ENCODE measurements around the gene SUSD2. TPM values are rescaled to one million over a fixed set of nuclear protein-coding genes. Genes with fewer than 3 reads are reported as not detected.
A peak's percentile ranks its signal among the peaks of the same experiment; 100 is the strongest.
"Not testable (repeated sequence)": the region's sequence is repeated elsewhere in the genome, so short reads cannot be mapped to it uniquely, and the experiment has no call there.

SUSD2 gene
- total RNA-seq, 2 donors from 2014 or later: 0.55 to 0.60 TPM

GRCh38 chr22:24209016-24209415 is 27.7 kb downstream of the SUSD2 start:
- peaks cover 0 to 1% of the 10 kb centered on the region in 2 donors for H3K9me3 Mint-ChIP-seq
- H3K27ac Mint-ChIP-seq: no peak overlapping the region
- DNase-seq: no peak
- no peaks in the 10 kb centered on the region for H3K36me3 Mint-ChIP-seq (ENCODE audit: insufficient read depth in 2 of 2)
- peaks cover 11% of the 10 kb centered on the region for H3K4me1 Mint-ChIP-seq (ENCODE audit: low read depth)
- no peak for ATAC-seq (replicated peaks in 1 of 2)
- H3K4me3 Mint-ChIP-seq: no peak overlapping the region
- no peaks in the 10 kb centered on the region for H3K27me3 Mint-ChIP-seq (ENCODE audit: low read depth)

GRCh38 chr22:24209687-24210086 is 28.4 kb downstream of the SUSD2 start:
- ATAC-seq (replicated peaks in 1 of 2) (no peak), DNase-seq (no peak)
- H3K4me3 Mint-ChIP-seq: no peak overlapping the region
- no peak overlapping the region for H3K27ac Mint-ChIP-seq
- no peaks in the 10 kb centered on the region for H3K36me3 Mint-ChIP-seq (ENCODE audit: insufficient read depth in 2 of 2)
- no peaks in the 10 kb centered on the region for H3K27me3 Mint-ChIP-seq (ENCODE audit: low read depth)
- no peaks in the 10 kb centered on the region for H3K9me3 Mint-ChIP-seq
- H3K4me1 Mint-ChIP-seq (ENCODE audit: low read depth): peaks cover 11% of the 10 kb centered on the region

- not testable (repeated sequence) for H3K27me3 Mint-ChIP-seq (ENCODE audit: low read depth); H3K4me3 Mint-ChIP-seq; H3K9me3 Mint-ChIP-seq; DNase-seq; ATAC-seq (replicated peaks in 1 of 2); H3K36me3 Mint-ChIP-seq (ENCODE audit: insufficient read depth in 2 of 2); H3K27ac Mint-ChIP-seq
- peaks cover 11% of the 10 kb centered on the region for H3K4me1 Mint-ChIP-seq (ENCODE audit: low read depth)
These were observed 29.1 kb downstream of the SUSD2 start for GRCh38 chr22:24210409-24210808.

GRCh38 chr22:24211716-24212115 is 30.4 kb downstream of the SUSD2 start:
- not testable (repeated sequence) for H3K27me3 Mint-ChIP-seq (ENCODE audit: low read depth); H3K27ac Mint-ChIP-seq; ATAC-seq (replicated peaks in 1 of 2); H3K36me3 Mint-ChIP-seq (ENCODE audit: insufficient read depth in 2 of 2); H3K4me3 Mint-ChIP-seq; DNase-seq; H3K9me3 Mint-ChIP-seq
- peaks cover 11% of the 10 kb centered on the region for H3K4me1 Mint-ChIP-seq (ENCODE audit: low read depth)

GRCh38 chr22:24213111-24213510 is 31.8 kb downstream of the SUSD2 start:
- H3K27ac Mint-ChIP-seq; H3K9me3 Mint-ChIP-seq; DNase-seq; H3K4me1 Mint-ChIP-seq (ENCODE audit: low read depth); H3K27me3 Mint-ChIP-seq (ENCODE audit: low read depth); ATAC-seq (replicated peaks in 1 of 2); H3K36me3 Mint-ChIP-seq (ENCODE audit: insufficient read depth in 2 of 2); H3K4me3 Mint-ChIP-seq: not testable (repeated sequence)

- no peaks in the 10 kb centered on the region for H3K9me3 Mint-ChIP-seq
- ATAC-seq (replicated peaks in 1 of 2): no peak
- DNase-seq: no peak
- H3K27me3 Mint-ChIP-seq (ENCODE audit: low read depth): no peaks in the 10 kb centered on the region
- H3K27ac Mint-ChIP-seq: no peak overlapping the region
- no peak overlapping the region for H3K4me3 Mint-ChIP-seq
- H3K36me3 Mint-ChIP-seq (ENCODE audit: insufficient read depth in 2 of 2): no peaks in the 10 kb centered on the region
- no peaks in the 10 kb centered on the region for H3K4me1 Mint-ChIP-seq (ENCODE audit: low read depth)
These were observed 33.4 kb downstream of the SUSD2 start for GRCh38 chr22:24214467-24215285.

GRCh38 chr22:24216541-24217209 is 35.4 kb downstream of the SUSD2 start:
- no peaks in the 10 kb centered on the region for H3K9me3 Mint-ChIP-seq
- H3K4me1 Mint-ChIP-seq (ENCODE audit: low read depth): no peaks in the 10 kb centered on the region
- ATAC-seq (replicated peaks in 1 of 2): peak; percentile 71
- no peak overlapping the region for H3K4me3 Mint-ChIP-seq
- H3K27ac Mint-ChIP-seq: no peak overlapping the region
- DNase-seq: peak; percentile 10 to 18
- H3K36me3 Mint-ChIP-seq (ENCODE audit: insufficient read depth in 2 of 2): no peaks in the 10 kb centered on the region
- no peaks in the 10 kb centered on the region for H3K27me3 Mint-ChIP-seq (ENCODE audit: low read depth)

GRCh38 chr22:24217384-24217783 is 36.1 kb downstream of the SUSD2 start:
- Mint-ChIP-seq H3K27ac (no peak overlapping the region), H3K36me3 (ENCODE audit: insufficient read depth in 2 of 2) (no peaks in the 10 kb centered on the region), H3K9me3 (no peaks in the 10 kb centered on the region), H3K4me3 (no peak overlapping the region), H3K4me1 (ENCODE audit: low read depth) (no peaks in the 10 kb centered on the region), H3K27me3 (ENCODE audit: low read depth) (no peaks in the 10 kb centered on the region)
- DNase-seq (no peak), ATAC-seq (replicated peaks in 1 of 2) (no peak)

GRCh38 chr22:24219750-24220149 is 38.5 kb downstream of the SUSD2 start:
- Mint-ChIP-seq H3K4me3 (no peak overlapping the region), H3K9me3 (peaks cover 0 to 1% of the 10 kb centered on the region in 2 donors), H3K27me3 (ENCODE audit: low read depth) (no peaks in the 10 kb centered on the region), H3K4me1 (ENCODE audit: low read depth) (no peaks in the 10 kb centered on the region), H3K27ac (no peak overlapping the region), H3K36me3 (ENCODE audit: insufficient read depth in 2 of 2) (no peaks in the 10 kb centered on the region)
- ATAC-seq (replicated peaks in 1 of 2): no peak
- no peak for DNase-seq

GRCh38 chr22:24224468-24224867 is 43.2 kb downstream of the SUSD2 start:
- ATAC-seq (replicated peaks in 1 of 2) (no peak), DNase-seq (no peak)
- Mint-ChIP-seq H3K4me1 (ENCODE audit: low read depth) (no peaks in the 10 kb centered on the region), H3K9me3 (peaks cover 0 to 1% of the 10 kb centered on the region in 2 donors), H3K27me3 (ENCODE audit: low read depth) (no peaks in the 10 kb centered on the region), H3K4me3 (no peak overlapping the region), H3K36me3 (ENCODE audit: insufficient read depth in 2 of 2) (no peaks in the 10 kb centered on the region), H3K27ac (no peak overlapping the region)

- DNase-seq: no peak
- peaks cover 0 to 1% of the 10 kb centered on the region in 2 donors for H3K9me3 Mint-ChIP-seq
- ATAC-seq (replicated peaks in 1 of 2): no peak
- no peaks in the 10 kb centered on the region for H3K4me1 Mint-ChIP-seq (ENCODE audit: low read depth)
- H3K4me3 Mint-ChIP-seq: no peak overlapping the region
- no peak overlapping the region for H3K27ac Mint-ChIP-seq
- no peaks in the 10 kb centered on the region for H3K36me3 Mint-ChIP-seq (ENCODE audit: insufficient read depth in 2 of 2)
- H3K27me3 Mint-ChIP-seq (ENCODE audit: low read depth): no peaks in the 10 kb centered on the region
These were observed 43.8 kb downstream of the SUSD2 start for GRCh38 chr22:24225044-24225601.

- DNase-seq: no peak
- ATAC-seq (replicated peaks in 1 of 2): no peak
- H3K4me3 Mint-ChIP-seq: no peak overlapping the region
- H3K36me3 Mint-ChIP-seq (ENCODE audit: insufficient read depth in 2 of 2): no peaks in the 10 kb centered on the region
- H3K4me1 Mint-ChIP-seq (ENCODE audit: low read depth): no peaks in the 10 kb centered on the region
- H3K9me3 Mint-ChIP-seq: peaks cover 0 to 1% of the 10 kb centered on the region in 2 donors
- no peak overlapping the region for H3K27ac Mint-ChIP-seq
- H3K27me3 Mint-ChIP-seq (ENCODE audit: low read depth): no peaks in the 10 kb centered on the region
These were observed 44.7 kb downstream of the SUSD2 start for GRCh38 chr22:24225951-24226350.

- no peak overlapping the region for H3K4me3 Mint-ChIP-seq
- H3K4me1 Mint-ChIP-seq (ENCODE audit: low read depth): no peaks in the 10 kb centered on the region
- peak; percentile 68 to 78 for DNase-seq
- H3K9me3 Mint-ChIP-seq: no peaks in the 10 kb centered on the region
- H3K27ac Mint-ChIP-seq: no peak overlapping the region
- ATAC-seq (replicated peaks in 1 of 2): peak; percentile 75 to 84
- H3K36me3 Mint-ChIP-seq (ENCODE audit: insufficient read depth in 2 of 2): no peaks in the 10 kb centered on the region
- no peaks in the 10 kb centered on the region for H3K27me3 Mint-ChIP-seq (ENCODE audit: low read depth)
These were observed 49.8 kb downstream of the SUSD2 start for GRCh38 chr22:24230911-24231656.

Measured in activated T-cell treated with anti-CD3 and anti-CD28 coated beads, Interleukin-2, amount 50 U/mL, for 72 hours (primary cell).